ENCODE measurements around the gene COL6A2.
"Not testable (repeated sequence)": the region's sequence is repeated elsewhere in the genome, so short reads cannot be mapped to it uniquely, and the experiment has no call there.

GRCh38 chr21:46107376-46107775, 9.5 kb downstream of the COL6A2 start:
- TF ChIP-seq, protein P1, sequence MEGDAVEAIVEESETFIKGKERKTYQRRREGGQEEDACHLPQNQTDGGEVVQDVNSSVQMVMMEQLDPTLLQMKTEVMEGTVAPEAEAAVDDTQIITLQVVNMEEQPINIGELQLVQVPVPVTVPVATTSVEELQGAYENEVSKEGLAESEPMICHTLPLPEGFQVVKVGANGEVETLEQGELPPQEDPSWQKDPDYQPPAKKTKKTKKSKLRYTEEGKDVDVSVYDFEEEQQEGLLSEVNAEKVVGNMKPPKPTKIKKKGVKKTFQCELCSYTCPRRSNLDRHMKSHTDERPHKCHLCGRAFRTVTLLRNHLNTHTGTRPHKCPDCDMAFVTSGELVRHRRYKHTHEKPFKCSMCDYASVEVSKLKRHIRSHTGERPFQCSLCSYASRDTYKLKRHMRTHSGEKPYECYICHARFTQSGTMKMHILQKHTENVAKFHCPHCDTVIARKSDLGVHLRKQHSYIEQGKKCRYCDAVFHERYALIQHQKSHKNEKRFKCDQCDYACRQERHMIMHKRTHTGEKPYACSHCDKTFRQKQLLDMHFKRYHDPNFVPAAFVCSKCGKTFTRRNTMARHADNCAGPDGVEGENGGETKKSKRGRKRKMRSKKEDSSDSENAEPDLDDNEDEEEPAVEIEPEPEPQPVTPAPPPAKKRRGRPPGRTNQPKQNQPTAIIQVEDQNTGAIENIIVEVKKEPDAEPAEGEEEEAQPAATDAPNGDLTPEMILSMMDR (IDR thresholded peaks at IDR 0.05; ENCODE audit: insufficient read depth, low read depth, low read length), result not testable (repeated sequence)
- not testable (repeated sequence) for TF ChIP-seq EZH2 (IDR thresholded peaks at IDR 0.05; ENCODE audit: insufficient read depth, low read length)

Measured in astrocyte (in vitro differentiated cells and primary cell).